HCT116 (cell line): ENCODE results near the gene RNASE9.
"Not testable (repeated sequence)": the region's sequence is repeated elsewhere in the genome, so short reads cannot be mapped to it uniquely, and the experiment has no call there.

Experiments used
- ATF3 ChIP-seq: IDR thresholded peaks from 2 replicates; pipeline ENCODE4 v1.6.1; 2012
- CEBPB ChIP-seq: IDR thresholded peaks from 2 replicates; pipeline ENCODE4 v1.6.1; 2012; ENCODE audit warnings: low read depth
- EZH2 ChIP-seq: fragments of 200-600 bp; sonication (generic); IDR thresholded peaks from 2 replicates; pipeline ENCODE4 v1.6.1; 2017; ENCODE audit warnings: antibody characterized with exemption, mixed run types
- MAX ChIP-seq: IDR thresholded peaks from 2 replicates; pipeline ENCODE4 v1.6.1; 2012
- POLR2A ChIP-seq: IDR thresholded peaks from 2 replicates; pipeline ENCODE4 v1.7.0; 2011; ENCODE audit warnings: borderline replicate concordance; ENCODE audit not compliant: insufficient read depth, insufficient read length; ENCODE audit errors: extremely low read depth
- POLR2AphosphoS5 ChIP-seq: IDR thresholded peaks from 2 replicates; pipeline ENCODE4 v1.6.1; 2011; ENCODE audit warnings: mild to moderate bottlenecking, low read depth, low read length, moderate library complexity
- REST ChIP-seq: IDR thresholded peaks from 2 replicates; pipeline ENCODE4 v1.6.1; 2012; ENCODE audit warnings: low read depth
- SP1 ChIP-seq: IDR thresholded peaks from 2 replicates; pipeline ENCODE4 v1.6.1; 2012; ENCODE audit warnings: low read depth
- YY1 ChIP-seq: IDR thresholded peaks from 2 replicates; pipeline ENCODE4 v1.6.1; 2011; ENCODE audit warnings: low read length, low read depth, moderate library complexity, mild to moderate bottlenecking; ENCODE audit not compliant: insufficient replicate concordance; ENCODE audit errors: extremely low read depth
- ZFX ChIP-seq: fragments of 450-650 bp; IDR thresholded peaks from 2 replicates; pipeline ENCODE4 v1.6.1; 2017
- ZNF274 ChIP-seq: fragments of 200-500 bp; sonication (Bioruptor generic); IDR thresholded peaks from 2 replicates; pipeline ENCODE4 v1.6.1; 2014; ENCODE audit warnings: mild to moderate bottlenecking, low read depth, low read length, inconsistent platforms
- TF ChIP-seq, protein P1 (sequence below), 3 experiments: fragments of 200-600 bp in 1 of 3; sonication (generic) in 1 of 3; IDR thresholded peaks in 2 of 3; conservative IDR thresholded peaks in 1 of 3; 2 replicates each; pipeline ENCODE4 v1.5.1; 2012 to 2017; ENCODE audit warnings: low read depth in 2 of 3, low read length in 2 of 3, antibody characterized with exemption in 1 of 3, borderline replicate concordance in 1 of 3, control low read depth in 1 of 3, mild to moderate bottlenecking in 1 of 3, mixed read lengths in 1 of 3, mixed run types in 1 of 3, moderate library complexity in 1 of 3; ENCODE audit not compliant: insufficient read depth in 1 of 3

- TF ChIP-seq, protein P1, sequence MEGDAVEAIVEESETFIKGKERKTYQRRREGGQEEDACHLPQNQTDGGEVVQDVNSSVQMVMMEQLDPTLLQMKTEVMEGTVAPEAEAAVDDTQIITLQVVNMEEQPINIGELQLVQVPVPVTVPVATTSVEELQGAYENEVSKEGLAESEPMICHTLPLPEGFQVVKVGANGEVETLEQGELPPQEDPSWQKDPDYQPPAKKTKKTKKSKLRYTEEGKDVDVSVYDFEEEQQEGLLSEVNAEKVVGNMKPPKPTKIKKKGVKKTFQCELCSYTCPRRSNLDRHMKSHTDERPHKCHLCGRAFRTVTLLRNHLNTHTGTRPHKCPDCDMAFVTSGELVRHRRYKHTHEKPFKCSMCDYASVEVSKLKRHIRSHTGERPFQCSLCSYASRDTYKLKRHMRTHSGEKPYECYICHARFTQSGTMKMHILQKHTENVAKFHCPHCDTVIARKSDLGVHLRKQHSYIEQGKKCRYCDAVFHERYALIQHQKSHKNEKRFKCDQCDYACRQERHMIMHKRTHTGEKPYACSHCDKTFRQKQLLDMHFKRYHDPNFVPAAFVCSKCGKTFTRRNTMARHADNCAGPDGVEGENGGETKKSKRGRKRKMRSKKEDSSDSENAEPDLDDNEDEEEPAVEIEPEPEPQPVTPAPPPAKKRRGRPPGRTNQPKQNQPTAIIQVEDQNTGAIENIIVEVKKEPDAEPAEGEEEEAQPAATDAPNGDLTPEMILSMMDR (IDR thresholded peaks at IDR 0.05 in 2 of 3, conservative IDR thresholded peaks at IDR 0.05 in 1 of 3; ENCODE audit: borderline replicate concordance in 1 of 3, insufficient read depth in 1 of 3, low read depth in 2 of 3, low read length in 2 of 3): not testable (repeated sequence)
- TF ChIP-seq POLR2AphosphoS5, POLR2A, SP1, ZNF274, CEBPB, REST, MAX, ZFX, EZH2, YY1, ATF3: not testable (repeated sequence)
Measured at GRCh38 chr14:20570720-20571119, 9.9 kb upstream of the RNASE9 start.
